Panc1 (cell line): ENCODE results near the gene MUC7.

Experiments used
- CTCF ChIP-seq: fragments of 450-650 bp; IDR thresholded peaks from 2 replicates; pipeline ENCODE4 v1.5.1; 2017; ENCODE audit warnings: mild to moderate bottlenecking
- POLR2AphosphoS5 ChIP-seq: IDR thresholded peaks from 2 replicates; pipeline ENCODE4 v1.6.1; 2012; ENCODE audit warnings: mild to moderate bottlenecking, low read depth, low read length, moderate library complexity
- SIN3A ChIP-seq: IDR thresholded peaks from 2 replicates; pipeline ENCODE4 v1.6.1; 2012; ENCODE audit warnings: low read depth, mild to moderate bottlenecking, low read length, moderate library complexity, borderline replicate concordance; ENCODE audit not compliant: insufficient read depth
- TCF7L2 ChIP-seq: IDR thresholded peaks from 2 replicates; pipeline ENCODE4 v1.6.1; 2011; ENCODE audit warnings: mild to moderate bottlenecking, low read depth, low read length, inconsistent platforms
- TF ChIP-seq, protein P1 (sequence below), 2 experiments: IDR thresholded peaks; 2 replicates each; pipeline ENCODE4 v1.6.1; 2011 to 2012; ENCODE audit warnings: low read depth in 2 of 2, control low read depth in 1 of 2, low read length in 1 of 2, mild to moderate bottlenecking in 1 of 2, moderate library complexity in 1 of 2; ENCODE audit not compliant: insufficient read depth in 1 of 2

DNA sequence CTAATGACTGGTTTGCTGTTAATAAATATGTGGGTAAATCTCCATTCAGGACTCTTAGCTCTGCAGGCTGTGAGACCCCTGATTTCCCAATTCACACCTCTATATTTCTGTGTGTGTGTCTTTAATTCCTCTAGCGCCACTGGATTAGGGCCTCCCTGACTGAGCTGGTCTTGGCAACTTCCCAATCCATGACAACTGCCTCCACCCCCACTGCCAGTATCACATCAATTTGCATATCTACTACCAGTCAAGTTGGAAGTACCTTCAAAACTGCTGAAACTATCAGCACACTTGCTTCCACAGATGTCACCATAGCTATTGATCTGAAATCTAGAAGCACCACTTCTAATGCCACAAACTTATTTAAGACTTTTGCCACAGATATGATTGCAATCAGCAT, 46.7 kb upstream of the MUC7 start:
- TF ChIP-seq CTCF (no peak), POLR2AphosphoS5 (no peak), SIN3A (no peak), TCF7L2 (no peak)
- TF ChIP-seq, protein P1, sequence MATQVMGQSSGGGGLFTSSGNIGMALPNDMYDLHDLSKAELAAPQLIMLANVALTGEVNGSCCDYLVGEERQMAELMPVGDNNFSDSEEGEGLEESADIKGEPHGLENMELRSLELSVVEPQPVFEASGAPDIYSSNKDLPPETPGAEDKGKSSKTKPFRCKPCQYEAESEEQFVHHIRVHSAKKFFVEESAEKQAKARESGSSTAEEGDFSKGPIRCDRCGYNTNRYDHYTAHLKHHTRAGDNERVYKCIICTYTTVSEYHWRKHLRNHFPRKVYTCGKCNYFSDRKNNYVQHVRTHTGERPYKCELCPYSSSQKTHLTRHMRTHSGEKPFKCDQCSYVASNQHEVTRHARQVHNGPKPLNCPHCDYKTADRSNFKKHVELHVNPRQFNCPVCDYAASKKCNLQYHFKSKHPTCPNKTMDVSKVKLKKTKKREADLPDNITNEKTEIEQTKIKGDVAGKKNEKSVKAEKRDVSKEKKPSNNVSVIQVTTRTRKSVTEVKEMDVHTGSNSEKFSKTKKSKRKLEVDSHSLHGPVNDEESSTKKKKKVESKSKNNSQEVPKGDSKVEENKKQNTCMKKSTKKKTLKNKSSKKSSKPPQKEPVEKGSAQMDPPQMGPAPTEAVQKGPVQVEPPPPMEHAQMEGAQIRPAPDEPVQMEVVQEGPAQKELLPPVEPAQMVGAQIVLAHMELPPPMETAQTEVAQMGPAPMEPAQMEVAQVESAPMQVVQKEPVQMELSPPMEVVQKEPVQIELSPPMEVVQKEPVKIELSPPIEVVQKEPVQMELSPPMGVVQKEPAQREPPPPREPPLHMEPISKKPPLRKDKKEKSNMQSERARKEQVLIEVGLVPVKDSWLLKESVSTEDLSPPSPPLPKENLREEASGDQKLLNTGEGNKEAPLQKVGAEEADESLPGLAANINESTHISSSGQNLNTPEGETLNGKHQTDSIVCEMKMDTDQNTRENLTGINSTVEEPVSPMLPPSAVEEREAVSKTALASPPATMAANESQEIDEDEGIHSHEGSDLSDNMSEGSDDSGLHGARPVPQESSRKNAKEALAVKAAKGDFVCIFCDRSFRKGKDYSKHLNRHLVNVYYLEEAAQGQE (IDR thresholded peaks at IDR 0.05; ENCODE audit: insufficient read depth in 1 of 2, low read depth in 2 of 2, low read length in 1 of 2) = no peak
